HG03064 (cell line): ENCODE results near the gene LY6G5B.
A peak's percentile ranks its signal among the peaks of the same experiment; 100 is the strongest.

ENCODE experiments used
- ATAC-seq: cut with Tn5 transposase; IDR thresholded peaks from one replicate; pipeline ENCODE4 v1.9.1; 2021; ENCODE audit warnings: low read depth; ENCODE audit not compliant: unreplicated experiment

Gene LY6G5B

GRCh38 chr6:31640612-31641011 lies 29.2 kb upstream of the LY6G5B start:
- ATAC-seq = no peak

- ATAC-seq = no peak
Observed at GRCh38 chr6:31641370-31641769, 28.4 kb upstream of the LY6G5B start.

- no peak for ATAC-seq
Observed at GRCh38 chr6:31642798-31643570, 26.8 kb upstream of the LY6G5B start.

GRCh38 chr6:31643818-31644454 lies 25.8 kb upstream of the LY6G5B start:
- no peak for ATAC-seq

- ATAC-seq = no peak
Observed at GRCh38 chr6:31645325-31645724, 24.5 kb upstream of the LY6G5B start.

- peak; percentile 32 for ATAC-seq
Observed at GRCh38 chr6:31651602-31652191, 18.1 kb upstream of the LY6G5B start.

- ATAC-seq = peak; percentile 60
Observed at GRCh38 chr6:31652925-31653724, 16.7 kb upstream of the LY6G5B start.

- ATAC-seq = no peak
Observed at GRCh38 chr6:31654574-31655348, 15.0 kb upstream of the LY6G5B start.

- no peak for ATAC-seq
Observed at GRCh38 chr6:31655349-31656237, 14.2 kb upstream of the LY6G5B start, which contains the start of gene APOM. TSS of gene APOM (plus strand) at chr6:31655894. CDS start at chr6:31655967, 73 bp downstream.

GRCh38 chr6:31657406-31658157 lies 12.2 kb upstream of the LY6G5B start:
- no peak for ATAC-seq

GRCh38 chr6:31658158-31658688 lies 11.6 kb upstream of the LY6G5B start:
- no peak for ATAC-seq

- ATAC-seq = no peak
Observed at GRCh38 chr6:31658983-31659648, 10.7 kb upstream of the LY6G5B start.

GRCh38 chr6:31659649-31660380 lies 10.0 kb upstream of the LY6G5B start:
- no peak for ATAC-seq

GRCh38 chr6:31660381-31661261 lies 9.2 kb upstream of the LY6G5B start, which contains the start of gene C6orf47:
TSS of gene C6orf47 (minus strand) at chr6:31660778. CDS start at chr6:31659947, 831 bp downstream.
- peak; percentile 44 for ATAC-seq

GRCh38 chr6:31661262-31662123 lies 8.3 kb upstream of the LY6G5B start:
- ATAC-seq = no peak
